Duodenal mucosa (tissue), 2 donors: ENCODE data around the gene SASH3.
A peak's percentile ranks its signal among the peaks of the same experiment; 100 is the strongest.

Experiments used
- H3K27ac ChIP-seq: one replicate; pipeline ENCODE4 v1.7.0; 2013; ENCODE audit warnings: low read depth, low read length
- H3K27me3 ChIP-seq, 2 donors: one replicate each; pipeline ENCODE4 v1.7.0; 2013; ENCODE audit warnings: low read length in 2 of 2, control low read depth in 1 of 2; ENCODE audit not compliant: insufficient read depth in 2 of 2, control insufficient read depth in 1 of 2
- H3K36me3 ChIP-seq, 2 donors: one replicate each; pipeline ENCODE4 v1.7.0; 2013; ENCODE audit warnings: low read length in 2 of 2, control low read depth in 1 of 2; ENCODE audit not compliant: insufficient read depth in 2 of 2, control insufficient read depth in 1 of 2
- H3K4me1 ChIP-seq, 2 donors: one replicate each; pipeline ENCODE4 v1.7.0; 2013; ENCODE audit warnings: low read length in 2 of 2, control low read depth in 1 of 2; ENCODE audit not compliant: insufficient read depth in 2 of 2, control insufficient read depth in 1 of 2
- H3K4me3 ChIP-seq, 2 donors: one replicate each; pipeline ENCODE4 v1.7.0; 2013; ENCODE audit warnings: low read length in 2 of 2, low read depth in 1 of 2
- H3K9ac ChIP-seq, 2 donors: one replicate each; pipeline ENCODE4 v1.7.0; 2013; ENCODE audit warnings: low read length in 2 of 2, low read depth in 1 of 2
- H3K9me3 ChIP-seq, 2 donors: one replicate each; pipeline ENCODE4 v1.7.0; 2013; ENCODE audit warnings: low read length in 2 of 2, control low read depth in 1 of 2; ENCODE audit not compliant: control insufficient read depth in 1 of 2

SASH3 gene

DNA sequence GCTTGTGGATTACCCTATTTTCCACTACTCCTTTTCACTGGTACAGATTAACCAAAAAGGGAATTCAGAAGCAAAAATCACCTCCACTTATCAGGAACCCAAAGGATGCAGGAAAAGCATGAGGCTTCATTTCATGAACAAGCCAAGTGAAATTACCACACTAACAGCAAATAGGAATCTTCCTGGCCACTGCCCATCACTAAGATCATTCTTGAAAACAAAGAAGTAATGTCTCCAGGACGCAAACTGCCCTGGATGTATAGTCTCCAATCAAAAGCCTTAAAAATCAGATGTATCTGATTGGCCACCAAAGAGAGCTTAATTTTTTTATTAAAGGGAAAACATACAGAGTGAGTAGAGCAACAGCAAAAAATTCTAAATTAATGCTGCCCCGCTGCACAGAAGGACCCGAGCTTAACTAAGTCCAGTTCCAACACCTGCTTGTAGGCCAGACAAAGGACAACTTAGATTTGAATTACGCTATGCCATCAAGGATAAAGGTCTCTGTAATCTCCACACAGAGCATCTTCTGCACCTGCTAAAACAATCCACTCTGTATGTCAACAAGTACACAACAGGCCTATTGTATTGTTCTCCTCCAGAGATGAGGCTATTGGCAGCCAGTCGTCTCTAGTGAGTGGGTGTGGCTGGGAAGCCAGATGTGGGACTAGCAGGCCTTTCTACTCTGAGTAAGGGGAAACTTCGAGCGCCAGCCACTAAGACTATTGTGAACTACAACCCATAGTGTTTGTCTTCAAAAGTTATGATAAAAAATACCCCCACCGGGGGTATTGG lies 51.5 kb downstream of the SASH3 start:
- H3K27me3 ChIP-seq, result no peaks in the 10 kb centered on the region
- no peak overlapping the region for H3K4me3 ChIP-seq
- H3K9ac ChIP-seq, result no peak overlapping the region
- H3K27ac ChIP-seq, result no peak overlapping the region
- peaks cover 2 to 5% of the 10 kb centered on the region in 2 donors for H3K4me1 ChIP-seq
- peaks cover 0 to 13% of the 10 kb centered on the region in 2 donors for H3K36me3 ChIP-seq
- H3K9me3 ChIP-seq, result no peaks in the 10 kb centered on the region

DNA sequence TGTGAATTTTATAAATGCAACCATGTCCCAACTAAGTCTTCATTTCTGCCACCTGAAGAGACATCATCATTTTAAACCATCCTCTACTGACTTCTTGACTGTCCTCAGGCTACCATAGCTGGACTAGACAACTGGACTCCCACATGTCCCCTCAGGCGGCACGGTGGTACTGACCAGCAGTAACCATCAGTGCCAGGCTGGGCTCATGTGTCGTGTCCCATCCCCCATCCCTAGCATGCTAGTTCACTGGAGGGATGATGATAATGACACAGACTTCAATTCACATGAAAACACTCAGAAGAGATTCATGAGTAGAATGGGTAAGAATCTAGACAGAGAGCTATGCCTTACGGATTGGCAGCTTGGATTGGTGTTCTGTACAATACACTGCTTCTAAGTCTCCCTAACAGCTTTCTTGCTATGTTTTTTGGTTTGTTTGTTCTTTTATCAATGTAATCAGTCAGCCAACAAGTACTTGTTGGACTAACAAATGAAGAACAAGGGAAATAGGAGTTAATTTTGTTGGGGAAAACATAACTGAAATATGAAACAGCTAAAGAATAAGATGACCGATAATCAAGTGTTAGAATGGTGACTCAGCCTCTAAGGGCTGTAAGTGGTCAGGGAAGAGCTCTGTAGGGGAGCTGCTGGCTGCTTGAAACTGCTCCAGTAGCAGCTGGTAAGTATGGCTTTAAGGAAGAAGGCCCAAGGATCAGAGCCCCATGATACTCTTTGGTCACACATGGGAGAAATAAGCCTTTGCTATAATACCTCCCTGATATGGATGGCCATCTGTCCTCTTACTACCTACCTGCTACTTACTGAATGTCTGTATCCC lies 53.6 kb downstream of the SASH3 start:
- Histone ChIP-seq H3K27ac (no peak overlapping the region), H3K36me3 (peaks cover 0 to 12% of the 10 kb centered on the region in 2 donors), H3K27me3 (no peaks in the 10 kb centered on the region), H3K9ac (no peak overlapping the region), H3K9me3 (no peaks in the 10 kb centered on the region), H3K4me1 (peaks cover 0 to 5% of the 10 kb centered on the region in 2 donors), H3K4me3 (no peak overlapping the region)

DNA sequence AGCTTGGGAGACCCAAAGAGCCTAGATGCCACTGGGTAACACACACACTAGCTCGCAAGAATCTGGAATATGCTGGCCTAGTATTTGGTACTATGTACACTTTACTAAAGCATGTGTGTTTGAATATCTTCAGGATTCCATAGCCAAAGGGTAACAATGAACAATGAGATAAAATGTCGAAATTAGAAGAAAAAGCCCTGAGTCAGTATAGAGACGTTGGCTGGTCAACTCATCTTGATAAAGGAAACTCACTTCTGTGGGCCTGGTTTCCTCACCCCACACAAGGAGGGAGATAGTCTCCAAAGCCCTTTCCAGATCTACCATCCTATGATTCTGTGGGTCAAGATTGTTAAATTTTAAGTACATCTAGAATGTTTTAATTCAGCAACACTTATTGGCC lies 57.1 kb downstream of the SASH3 start:
- Histone ChIP-seq H3K4me3 (no peak overlapping the region), H3K9ac (no peak overlapping the region)

DNA sequence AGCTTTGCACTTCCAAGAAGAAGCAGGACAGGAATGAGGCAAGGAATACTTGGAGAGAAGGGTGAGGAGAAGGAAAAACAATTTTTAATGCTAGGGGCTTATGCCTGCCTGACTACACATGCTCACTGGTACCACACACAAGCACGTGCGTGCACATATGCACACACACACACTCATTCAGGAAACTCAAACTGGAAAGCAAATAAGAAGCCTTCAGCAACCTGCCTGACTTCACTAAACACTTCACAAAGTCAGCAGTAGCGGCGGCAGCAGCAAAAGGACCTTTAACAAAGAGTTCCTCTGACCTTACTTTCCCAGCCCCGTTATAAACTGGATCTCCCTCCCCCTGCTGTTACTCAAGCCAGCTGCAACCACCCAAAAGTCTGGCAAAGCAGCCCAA lies 60.6 kb downstream of the SASH3 start:
- H3K9ac ChIP-seq, result no peak overlapping the region
- no peaks in the 10 kb centered on the region for H3K9me3 ChIP-seq
- peaks cover 13 to 19% of the 10 kb centered on the region in 2 donors for H3K4me1 ChIP-seq
- peaks cover 0 to 17% of the 10 kb centered on the region in 2 donors for H3K36me3 ChIP-seq
- peak overlapping the region; percentile 28 to 48 for H3K4me3 ChIP-seq
- H3K27ac ChIP-seq, result no peak overlapping the region
- H3K27me3 ChIP-seq, result no peaks in the 10 kb centered on the region

More for the DNA sequence above, 57.1 kb downstream of the SASH3 start:
- Histone ChIP-seq H3K27ac (no peak overlapping the region), H3K9me3 (no peaks in the 10 kb centered on the region), H3K36me3 (peaks cover 0 to 24% of the 10 kb centered on the region in 2 donors), H3K4me1 (peaks cover 12 to 13% of the 10 kb centered on the region in 2 donors), H3K27me3 (no peaks in the 10 kb centered on the region)

DNA sequence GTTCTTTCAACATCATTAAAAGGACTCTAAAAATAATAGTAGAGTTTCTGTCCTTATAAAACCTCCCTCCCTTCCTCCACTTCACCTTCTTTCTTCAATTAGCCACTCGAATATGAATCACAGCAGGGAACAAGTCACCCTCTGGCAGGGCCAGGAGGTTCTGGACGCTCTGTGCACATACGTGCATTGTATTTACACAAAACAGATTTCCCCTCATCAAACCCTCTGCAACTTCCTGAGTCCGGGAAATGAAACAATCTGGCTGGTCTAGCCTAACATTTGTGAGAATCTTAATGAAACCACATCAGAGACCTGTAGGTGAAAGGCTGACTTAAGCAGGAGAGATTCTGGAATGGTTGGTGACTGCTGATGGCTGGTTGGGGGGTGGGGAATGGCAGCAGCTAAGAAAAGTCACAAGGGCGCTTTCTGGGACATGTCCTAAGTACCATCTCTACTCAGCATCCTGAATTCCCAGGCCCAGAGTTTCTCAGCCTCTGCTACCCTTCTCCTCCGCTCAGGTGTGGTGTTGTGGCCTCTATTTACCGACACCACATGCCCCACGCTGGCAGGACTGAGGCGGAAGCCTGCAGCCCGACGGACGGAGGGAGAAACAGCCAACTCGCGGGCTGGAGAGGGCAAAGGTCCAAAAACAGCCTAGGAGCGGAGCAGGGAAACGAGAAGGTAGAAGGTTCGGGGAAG lies 62.9 kb downstream of the SASH3 start:
- peaks cover 0 to 13% of the 10 kb centered on the region in 2 donors for H3K36me3 ChIP-seq
- H3K9ac ChIP-seq, result peak overlapping the region; percentile 51 to 59
- H3K27ac ChIP-seq, result peak overlapping the region; percentile 44
- no peaks in the 10 kb centered on the region for H3K27me3 ChIP-seq
- no peaks in the 10 kb centered on the region for H3K9me3 ChIP-seq
- peak overlapping the region; percentile 83 to 88 for H3K4me3 ChIP-seq
- peaks cover 13 to 19% of the 10 kb centered on the region in 2 donors for H3K4me1 ChIP-seq

DNA sequence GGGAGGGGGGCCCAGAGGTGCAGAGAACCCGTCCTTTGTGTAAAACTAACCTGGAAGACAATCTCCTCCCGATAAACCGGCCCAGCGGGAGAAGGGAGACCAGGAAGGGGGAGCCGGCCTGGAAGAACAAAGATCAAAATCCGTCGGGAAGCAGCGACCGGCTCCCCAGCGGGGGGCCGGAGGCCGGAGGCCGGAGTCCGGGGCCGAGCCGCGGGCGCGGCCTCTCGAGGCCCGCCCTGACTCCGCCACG lies 63.4 kb downstream of the SASH3 start:
- H3K4me3 ChIP-seq, result peak overlapping the region; percentile 83 to 88
- peaks cover 0 to 12% of the 10 kb centered on the region in 2 donors for H3K36me3 ChIP-seq
- peak overlapping the region; percentile 62 for H3K27ac ChIP-seq
- H3K9me3 ChIP-seq, result no peaks in the 10 kb centered on the region
- H3K9ac ChIP-seq, result peak overlapping the region; percentile 51 to 59
- H3K4me1 ChIP-seq, result peaks cover 13 to 19% of the 10 kb centered on the region in 2 donors
- no peaks in the 10 kb centered on the region for H3K27me3 ChIP-seq

DNA sequence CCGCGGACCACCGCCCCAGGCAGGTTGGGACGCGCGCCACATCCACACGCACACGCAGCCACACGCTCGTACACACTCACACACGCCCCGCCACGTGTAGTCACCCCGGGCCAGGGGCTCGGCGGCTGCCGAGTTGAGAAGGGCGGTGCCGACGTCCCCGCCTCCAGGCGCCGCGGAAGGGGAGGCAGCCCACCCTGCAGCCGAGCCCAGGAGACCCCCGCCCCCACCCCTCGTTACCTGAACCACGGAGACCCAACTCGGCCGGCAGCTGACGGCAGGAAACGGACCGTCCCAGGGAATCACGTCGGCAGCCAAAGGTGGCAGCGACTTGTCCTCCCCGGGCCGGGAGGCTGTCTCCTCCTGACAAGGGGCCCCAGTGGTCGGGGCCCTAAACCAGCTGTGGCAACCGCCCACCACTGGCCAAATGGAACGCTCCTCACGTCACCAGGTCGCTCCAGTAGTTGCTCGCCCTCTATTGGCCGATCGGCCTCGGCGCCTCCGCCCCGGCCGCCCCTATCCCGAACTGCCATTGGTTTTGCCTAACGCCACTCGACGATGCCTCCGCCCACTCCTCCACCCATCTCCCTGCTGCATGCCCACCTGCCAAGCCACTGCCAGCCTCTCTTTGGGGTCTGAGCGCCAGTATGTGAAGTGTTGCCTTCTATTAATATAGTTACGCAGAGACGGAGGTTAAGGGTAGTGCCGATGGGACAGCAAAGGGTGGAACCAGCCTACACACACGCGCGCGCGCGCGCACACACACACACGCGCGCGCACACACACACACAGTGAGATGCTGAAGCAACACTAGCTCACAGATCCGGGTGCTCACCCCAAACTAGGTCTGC lies 63.9 kb downstream of the SASH3 start, which contains the start of gene ZDHHC9:
Gene ZDHHC9 (minus strand): TSS at position 428 of the 848 bp plus-strand sequence. CDS start 1,941 bp downstream, outside the sequence.
- Histone ChIP-seq H3K9ac (peak within 1 kb of the TSS; percentile 54 to 59), H3K9me3 (no peaks in the 10 kb centered on the region), H3K36me3 (peaks cover 0 to 12% of the 10 kb centered on the region in 2 donors), H3K4me1 (peaks cover 13 to 19% of the 10 kb centered on the region in 2 donors), H3K27ac (peak within 1 kb of the TSS; percentile 62), H3K4me3 (peak within 1 kb of the TSS; percentile 83 to 88), H3K27me3 (no peaks in the 10 kb centered on the region)
